T-helper 2 cell treated with Interferon-gamma antibody and Interleukin-4, amounts not matched to agents 5 μg/mL and 100 μg/mL, for 36 hours (primary cell): Measurements from ENCODE around the gene PSKH1.
A peak's percentile ranks its signal among the peaks of the same experiment; 100 is the strongest.

Experiments used
- DNase-seq: peaks from one replicate; pipeline ENCODE4 v3.0.0; 2021; ENCODE audit warnings: low spot score
- H3K27ac Mint-ChIP-seq: one replicate; pipeline ENCODE4 v1.8.0; 2021; ENCODE audit warnings: mild to moderate bottlenecking, mixed read lengths
- H3K27me3 Mint-ChIP-seq: one replicate; pipeline ENCODE4 v1.8.0; 2021; ENCODE audit warnings: low read depth, mixed read lengths
- H3K36me3 Mint-ChIP-seq: one replicate; pipeline ENCODE4 v1.8.0; 2021; ENCODE audit warnings: low read depth, mixed read lengths
- H3K4me1 Mint-ChIP-seq: one replicate; pipeline ENCODE4 v1.8.0; 2021; ENCODE audit warnings: low read depth, mixed read lengths
- H3K4me3 Mint-ChIP-seq: one replicate; pipeline ENCODE4 v1.8.0; 2022; ENCODE audit warnings: mild to moderate bottlenecking, moderate library complexity, mixed read lengths
- H3K9me3 Mint-ChIP-seq: one replicate; pipeline ENCODE4 v1.8.0; 2021; ENCODE audit warnings: mixed read lengths

Gene PSKH1

DNA sequence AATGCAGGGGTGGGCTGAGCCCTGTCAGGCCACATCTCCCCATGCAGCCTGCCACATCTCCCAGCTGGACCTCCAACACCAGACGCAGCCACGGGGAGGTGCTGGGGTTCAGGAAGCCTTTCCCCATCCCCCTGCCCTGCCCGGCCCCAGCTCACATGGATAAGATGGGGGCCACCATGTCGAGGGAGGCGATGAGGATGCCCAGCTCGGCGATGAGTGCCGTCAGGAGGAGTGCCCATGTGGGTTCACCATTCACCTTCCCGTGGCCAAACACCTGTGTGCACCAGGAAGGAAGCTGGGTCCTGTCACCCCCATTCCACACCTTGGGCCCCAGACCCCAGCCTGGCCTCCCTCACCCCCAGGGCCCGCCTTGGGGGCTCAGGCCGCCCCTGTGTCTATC is 56.6 kb downstream of the PSKH1 start:
- no peaks in the 10 kb centered on the region for H3K4me1 Mint-ChIP-seq
- no peaks in the 10 kb centered on the region for H3K9me3 Mint-ChIP-seq
- no peak overlapping the region for H3K4me3 Mint-ChIP-seq
- no peak for DNase-seq
- peaks cover 12% of the 10 kb centered on the region for H3K36me3 Mint-ChIP-seq
- H3K27ac Mint-ChIP-seq, result no peak overlapping the region
- H3K27me3 Mint-ChIP-seq, result no peaks in the 10 kb centered on the region

DNA sequence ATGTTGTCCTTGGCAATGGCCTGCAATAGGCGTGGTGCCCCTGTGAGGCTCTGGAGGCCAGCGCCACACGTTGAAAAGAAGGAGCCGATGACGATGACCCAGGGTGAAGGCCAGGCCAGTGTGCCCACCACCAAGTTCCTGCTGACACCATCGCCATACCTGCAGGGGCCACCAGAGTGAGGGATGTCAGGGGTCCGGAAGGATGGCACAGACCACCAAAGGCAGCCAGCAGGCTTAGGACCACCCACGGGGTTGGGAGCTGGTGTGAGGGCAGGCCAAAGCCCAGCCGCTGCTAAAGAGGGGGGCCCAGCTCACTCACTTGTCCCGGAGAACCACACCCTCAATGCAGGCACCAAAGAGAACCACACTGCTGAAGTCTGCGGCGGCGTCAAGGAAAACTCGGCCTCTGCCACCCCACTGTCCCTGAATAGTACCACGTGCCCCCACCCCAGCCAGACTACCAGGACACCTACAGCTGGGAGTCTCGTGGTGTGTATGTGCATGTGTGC is 57.3 kb downstream of the PSKH1 start:
- H3K4me3 Mint-ChIP-seq, result no peak overlapping the region
- H3K4me1 Mint-ChIP-seq, result no peaks in the 10 kb centered on the region
- peaks cover 11% of the 10 kb centered on the region for H3K36me3 Mint-ChIP-seq
- H3K27ac Mint-ChIP-seq, result no peak overlapping the region
- DNase-seq, result no peak
- H3K9me3 Mint-ChIP-seq, result no peaks in the 10 kb centered on the region
- H3K27me3 Mint-ChIP-seq, result no peaks in the 10 kb centered on the region

DNA sequence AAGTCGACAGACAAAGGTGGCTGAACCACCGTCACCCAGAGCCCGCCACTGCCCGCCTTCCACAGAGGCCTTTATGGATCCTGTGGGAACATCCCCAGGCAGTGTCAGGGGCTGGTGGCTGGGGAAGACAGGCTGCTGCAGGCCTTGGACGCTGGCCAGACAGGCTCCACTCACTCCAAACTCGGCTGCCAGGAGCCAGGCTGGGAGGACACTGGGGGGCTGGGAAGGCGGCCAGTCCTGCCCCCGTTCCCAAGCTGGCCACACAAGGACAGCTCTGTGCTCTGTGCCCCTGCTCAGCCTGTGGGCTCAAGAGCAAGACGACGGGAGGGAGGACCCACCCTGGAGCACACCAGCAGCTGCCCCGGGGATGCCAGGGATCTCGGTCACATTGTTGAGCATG is 58.4 kb downstream of the PSKH1 start:
- no peak for DNase-seq
- Mint-ChIP-seq H3K36me3 (peaks cover 11% of the 10 kb centered on the region), H3K27me3 (no peaks in the 10 kb centered on the region), H3K4me3 (no peak overlapping the region), H3K4me1 (no peaks in the 10 kb centered on the region), H3K27ac (no peak overlapping the region), H3K9me3 (no peaks in the 10 kb centered on the region)

DNA sequence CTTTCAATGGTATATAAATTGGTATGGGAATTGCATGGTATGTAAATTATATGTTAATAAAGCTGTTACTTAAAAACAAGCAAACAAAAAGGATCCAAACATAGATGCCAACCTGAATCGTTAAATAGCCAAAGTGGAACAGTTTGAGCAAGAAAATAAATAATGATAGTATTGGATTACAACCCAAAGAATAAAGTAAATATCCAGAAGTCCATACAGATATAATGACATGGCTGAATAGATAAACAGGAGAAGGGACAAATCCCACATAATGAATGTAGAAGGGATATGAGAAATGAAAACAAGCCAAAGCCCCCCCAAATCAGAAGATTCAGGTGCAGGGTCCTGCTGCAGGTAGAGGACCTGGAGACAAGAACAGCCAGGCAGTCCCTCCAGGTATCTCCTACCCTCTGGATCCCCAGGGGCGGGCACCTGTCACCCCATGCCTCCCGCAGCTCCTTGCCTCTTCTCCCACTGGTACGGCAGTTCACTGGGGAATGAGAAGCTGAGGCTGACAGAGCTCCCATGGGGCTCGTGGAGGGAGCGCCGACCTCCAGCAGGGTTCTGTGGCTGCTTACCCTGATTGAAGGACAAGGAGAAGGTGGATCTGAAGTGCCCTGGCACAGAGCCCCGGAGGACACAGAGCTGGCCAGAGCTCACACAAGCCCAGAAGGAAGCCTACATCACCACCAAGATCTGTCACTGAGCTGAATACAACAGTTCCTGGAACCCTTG is 60.8 kb downstream of the PSKH1 start:
- Mint-ChIP-seq H3K4me3 (no peak overlapping the region), H3K27ac (no peak overlapping the region), H3K36me3 (peaks cover 12% of the 10 kb centered on the region)

DNA sequence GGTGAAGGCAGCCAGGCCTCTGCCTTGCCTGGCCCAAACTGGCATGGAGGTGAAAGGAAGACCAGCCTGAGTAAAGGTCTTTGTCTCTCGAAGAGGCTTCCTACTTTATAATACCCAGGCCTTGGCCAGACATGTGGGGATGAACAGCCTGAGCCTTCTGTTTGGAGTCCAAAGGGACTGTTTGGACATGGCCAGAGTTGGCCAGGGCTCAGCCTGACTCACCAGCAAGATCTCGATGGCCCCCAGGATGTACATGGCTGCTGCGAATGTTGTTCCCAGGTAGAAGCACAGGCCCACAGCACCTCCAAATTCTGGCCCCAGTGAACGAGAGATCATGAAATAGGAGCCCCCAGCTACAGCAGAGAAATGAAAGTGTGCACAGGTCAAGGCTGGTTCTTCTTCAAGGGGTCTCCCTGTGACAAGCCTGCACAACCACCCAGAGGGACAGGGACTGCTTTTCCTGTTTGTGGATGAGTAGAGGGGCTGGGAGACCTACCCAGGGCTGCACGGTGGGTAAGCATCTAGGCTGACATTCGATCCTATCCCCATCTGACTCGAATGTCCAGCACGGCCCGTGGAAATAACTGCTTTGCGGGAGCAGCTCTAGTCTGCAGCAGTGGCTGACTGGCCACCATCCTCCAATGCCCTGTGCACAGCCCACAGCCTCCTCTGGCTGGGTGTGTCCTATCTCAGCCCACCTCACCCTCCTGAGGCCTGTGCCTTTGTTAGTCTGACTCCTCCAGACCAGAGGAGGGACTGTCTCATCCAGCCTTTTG is 61.6 kb downstream of the PSKH1 start:
- DNase-seq, result no peak
- Mint-ChIP-seq H3K27me3 (no peaks in the 10 kb centered on the region), H3K27ac (peak overlapping the region; percentile 45), H3K4me1 (no peaks in the 10 kb centered on the region), H3K9me3 (no peaks in the 10 kb centered on the region), H3K36me3 (peaks cover 12% of the 10 kb centered on the region), H3K4me3 (no peak overlapping the region)

More for the DNA sequence above, 60.8 kb downstream of the PSKH1 start:
- H3K9me3 Mint-ChIP-seq, result no peaks in the 10 kb centered on the region
- no peak for DNase-seq
- H3K4me1 Mint-ChIP-seq, result no peaks in the 10 kb centered on the region
- no peaks in the 10 kb centered on the region for H3K27me3 Mint-ChIP-seq

DNA sequence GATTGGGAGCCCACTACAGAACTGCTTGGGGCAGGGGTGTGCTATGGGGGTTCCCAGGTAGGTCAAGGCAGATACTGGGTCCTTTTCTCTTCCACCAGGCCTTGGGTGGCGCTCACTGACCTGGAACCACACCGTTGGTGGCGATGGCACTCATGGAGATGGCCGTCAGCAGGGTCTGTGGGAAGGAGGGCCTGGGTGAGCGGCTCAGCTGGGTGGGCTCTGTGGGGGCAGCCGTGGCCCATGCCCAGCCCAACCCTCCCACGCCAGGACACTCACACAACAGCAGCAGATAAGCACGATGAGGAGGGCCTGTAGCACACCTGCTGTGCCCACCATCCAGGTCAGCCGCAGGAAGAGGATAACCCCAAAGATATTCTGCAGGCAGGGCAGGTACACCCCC is 64.6 kb downstream of the PSKH1 start:
- peaks cover 16% of the 10 kb centered on the region for H3K36me3 Mint-ChIP-seq
- H3K27me3 Mint-ChIP-seq, result no peaks in the 10 kb centered on the region
- no peaks in the 10 kb centered on the region for H3K9me3 Mint-ChIP-seq
- no peak overlapping the region for H3K4me3 Mint-ChIP-seq
- no peak for DNase-seq
- no peaks in the 10 kb centered on the region for H3K4me1 Mint-ChIP-seq
- H3K27ac Mint-ChIP-seq, result no peak overlapping the region

DNA sequence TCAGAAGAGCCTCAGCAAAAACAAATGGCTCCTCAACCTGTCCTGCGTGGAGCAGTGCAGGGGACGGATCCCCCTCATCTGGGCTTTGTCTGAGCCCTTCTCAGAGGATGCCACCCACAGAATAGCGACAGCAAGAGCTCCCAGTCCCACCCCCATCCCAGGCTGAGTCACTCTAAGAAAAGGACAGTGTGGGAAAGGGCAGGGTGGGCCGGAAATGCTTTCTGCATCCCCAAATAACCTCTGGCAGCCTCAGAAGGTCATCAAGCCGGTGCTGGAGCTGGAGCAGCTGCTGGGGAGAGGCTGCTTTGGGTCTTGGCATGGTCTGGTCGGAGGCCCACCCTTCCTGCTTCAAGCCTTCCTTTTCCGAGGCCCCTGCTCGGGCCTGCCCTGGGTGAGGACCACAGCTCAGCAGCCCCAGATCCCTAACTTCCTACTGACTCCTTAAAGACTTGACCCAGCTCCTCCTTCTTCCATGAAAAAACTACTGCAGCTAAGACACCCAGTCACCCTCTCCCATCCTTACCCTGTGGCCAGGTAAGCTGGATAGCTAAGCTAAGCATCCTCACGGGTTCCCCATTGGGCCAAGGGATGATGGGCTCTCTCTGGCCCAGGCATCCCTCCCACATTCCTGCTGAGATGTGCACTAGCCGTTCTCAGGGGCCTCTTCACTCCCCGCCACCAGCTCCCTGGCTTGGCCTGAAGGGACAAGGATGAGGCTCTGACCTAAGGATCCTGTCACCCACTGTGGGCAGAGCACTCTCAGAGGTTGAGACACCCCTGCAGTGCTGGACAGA is 66.7 kb downstream of the PSKH1 start:
- no peak overlapping the region for H3K4me3 Mint-ChIP-seq
- peak overlapping the region; percentile 42 for H3K27ac Mint-ChIP-seq
- no peaks in the 10 kb centered on the region for H3K4me1 Mint-ChIP-seq
- H3K9me3 Mint-ChIP-seq, result no peaks in the 10 kb centered on the region
- no peaks in the 10 kb centered on the region for H3K27me3 Mint-ChIP-seq
- H3K36me3 Mint-ChIP-seq, result peaks cover 19% of the 10 kb centered on the region
- no peak for DNase-seq

DNA sequence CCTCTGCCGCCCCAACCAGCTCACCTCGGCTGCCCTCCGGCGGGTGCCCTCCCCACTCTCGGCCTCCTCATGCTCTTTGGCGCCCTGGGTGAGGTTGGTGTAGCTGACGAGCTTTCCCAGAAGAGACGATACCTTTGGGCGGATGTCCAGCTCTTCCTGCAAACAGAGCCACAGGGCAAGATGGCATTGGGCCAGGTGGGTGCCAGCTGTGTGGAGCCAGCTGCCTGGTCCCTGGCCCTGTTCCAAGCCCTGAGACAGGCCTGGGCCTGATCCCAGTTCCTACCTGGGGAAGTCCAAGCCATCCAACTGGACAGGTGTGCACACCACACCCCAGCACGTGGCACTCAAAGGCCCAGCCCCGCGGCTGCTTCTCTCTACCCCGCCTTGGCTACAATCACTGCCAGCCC is 68.5 kb downstream of the PSKH1 start:
- Mint-ChIP-seq H3K36me3 (peaks cover 22% of the 10 kb centered on the region), H3K27ac (no peak overlapping the region), H3K27me3 (no peaks in the 10 kb centered on the region), H3K4me1 (peaks cover 4% of the 10 kb centered on the region), H3K9me3 (no peaks in the 10 kb centered on the region), H3K4me3 (no peak overlapping the region)
- DNase-seq, result no peak

DNA sequence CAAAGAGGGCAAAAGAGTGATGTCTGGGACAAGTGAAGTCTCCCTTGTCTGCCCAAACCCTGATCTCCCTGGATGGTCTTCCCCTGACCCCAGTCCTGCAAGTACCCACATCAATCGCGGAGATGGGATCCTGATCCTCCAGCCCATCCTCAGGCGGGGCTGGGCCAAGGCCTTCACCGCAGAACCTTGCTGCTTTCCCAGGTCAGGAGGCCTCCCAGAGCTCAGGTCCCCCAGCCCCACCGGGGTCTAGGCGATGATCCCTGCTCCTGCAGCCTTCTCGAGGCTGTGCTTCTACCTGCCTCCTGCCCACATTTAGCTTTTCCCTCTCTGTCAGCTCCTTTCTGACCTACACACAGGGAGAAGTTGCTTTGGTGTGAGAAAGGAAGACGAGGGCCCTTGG is 69.1 kb downstream of the PSKH1 start:
- no peak for DNase-seq
- Mint-ChIP-seq H3K27me3 (no peaks in the 10 kb centered on the region), H3K4me3 (no peak overlapping the region), H3K27ac (no peak overlapping the region), H3K36me3 (peaks cover 22% of the 10 kb centered on the region), H3K9me3 (no peaks in the 10 kb centered on the region), H3K4me1 (peaks cover 8% of the 10 kb centered on the region)

DNA sequence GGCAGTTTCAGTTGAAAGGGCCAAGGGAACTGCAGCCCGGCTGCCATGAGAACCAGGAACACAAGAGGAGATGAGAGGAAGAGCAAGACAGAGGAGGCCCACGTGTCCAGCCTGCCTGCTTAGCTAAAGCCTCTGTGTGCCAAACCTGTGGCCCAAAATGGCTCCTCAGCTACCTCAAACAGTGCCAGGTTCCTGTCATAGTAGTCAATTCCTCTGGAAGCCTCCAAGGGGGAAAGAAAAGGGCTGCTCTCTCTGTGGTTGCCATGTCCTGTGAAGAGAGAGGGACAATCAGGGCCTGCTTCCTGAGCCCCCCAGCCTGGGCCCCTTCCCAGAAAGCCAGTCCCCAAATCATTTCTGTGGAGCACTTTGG is 70.2 kb downstream of the PSKH1 start:
- Mint-ChIP-seq H3K9me3 (no peaks in the 10 kb centered on the region), H3K4me3 (no peak overlapping the region), H3K27me3 (no peaks in the 10 kb centered on the region), H3K36me3 (peaks cover 19% of the 10 kb centered on the region), H3K4me1 (peaks cover 13% of the 10 kb centered on the region), H3K27ac (no peak overlapping the region)
- no peak for DNase-seq

DNA sequence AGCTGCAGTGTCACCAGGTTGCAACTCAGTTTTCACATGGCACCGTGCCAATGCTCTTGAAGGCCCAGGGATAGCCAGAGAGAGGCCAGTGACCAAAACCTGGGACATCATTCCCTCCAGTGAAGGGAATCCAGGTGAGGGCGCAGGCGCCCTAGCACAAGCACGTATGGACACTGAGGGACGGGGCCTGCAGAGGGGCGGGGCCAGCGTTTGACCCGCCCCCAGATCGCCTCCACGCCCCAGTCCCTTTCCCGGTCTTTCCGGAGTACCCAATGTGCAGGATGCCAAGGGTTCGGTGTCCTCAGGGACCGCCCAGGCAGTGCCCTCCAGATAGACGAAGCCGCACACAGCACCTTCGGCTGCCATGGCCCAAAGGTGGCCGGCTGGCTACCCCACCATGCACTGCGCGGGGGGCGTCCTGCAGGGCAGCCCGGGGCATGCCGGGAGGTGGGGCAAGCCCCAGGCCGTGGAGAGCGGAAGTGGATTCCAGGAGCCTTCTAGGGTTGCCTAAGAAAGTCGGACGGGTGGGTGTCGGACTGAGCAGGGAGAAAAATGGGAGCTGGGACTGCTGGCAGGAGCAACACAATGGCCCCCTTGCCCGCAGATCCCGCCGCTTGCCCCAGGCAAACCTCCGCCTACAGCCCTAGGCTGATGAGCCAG is 70.7 kb downstream of the PSKH1 start:
- Mint-ChIP-seq H3K4me1 (peaks cover 13% of the 10 kb centered on the region), H3K4me3 (no peak overlapping the region), H3K27ac (no peak overlapping the region), H3K36me3 (peaks cover 16% of the 10 kb centered on the region), H3K27me3 (no peaks in the 10 kb centered on the region), H3K9me3 (no peaks in the 10 kb centered on the region)
- no peak for DNase-seq

DNA sequence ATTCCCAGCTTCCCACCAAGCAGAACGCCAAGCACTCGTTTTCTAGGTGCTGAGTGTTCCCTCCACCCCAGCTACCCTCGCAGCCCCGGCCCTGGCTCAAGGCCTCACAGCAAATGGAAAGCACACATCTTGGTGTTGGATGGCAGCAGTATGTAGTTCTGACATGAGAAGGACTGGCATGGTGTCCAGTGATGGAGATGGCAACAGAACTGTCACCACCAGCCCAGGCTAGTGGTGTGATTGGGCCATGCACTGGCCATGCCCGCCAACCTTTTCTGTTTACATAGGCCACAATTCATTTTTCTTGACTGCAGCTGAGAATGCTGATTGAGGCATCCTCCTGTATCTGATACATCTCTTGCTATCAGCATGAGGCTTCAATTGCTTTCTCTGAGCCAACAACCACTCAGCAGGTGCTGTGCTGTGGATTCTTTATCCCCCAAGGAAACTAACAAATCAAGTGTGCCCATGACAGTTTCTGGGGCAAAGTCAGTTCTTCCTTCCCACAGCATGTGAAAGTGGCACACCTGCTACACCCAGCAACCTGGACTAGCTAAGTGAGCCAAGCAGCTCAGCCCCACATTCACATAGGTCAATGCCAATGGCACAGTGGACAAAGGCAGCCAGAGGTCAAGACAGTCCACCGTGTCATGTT is 71.5 kb downstream of the PSKH1 start:
- Mint-ChIP-seq H3K27ac (no peak overlapping the region), H3K4me3 (no peak overlapping the region), H3K9me3 (no peaks in the 10 kb centered on the region)

More for the DNA sequence above, 71.5 kb downstream of the PSKH1 start:
- peaks cover 16% of the 10 kb centered on the region for H3K36me3 Mint-ChIP-seq
- no peaks in the 10 kb centered on the region for H3K27me3 Mint-ChIP-seq
- no peak for DNase-seq
- peaks cover 16% of the 10 kb centered on the region for H3K4me1 Mint-ChIP-seq
